C4-2B (cell line): ENCODE results near the gene EGFL8.

ENCODE experiments used
- ZFX ChIP-seq: fragments of 450-650 bp; IDR thresholded peaks from 2 replicates; pipeline ENCODE4 v1.6.1; 2017
- TF ChIP-seq, protein P1 (sequence below): fragments of 450-650 bp; conservative IDR thresholded peaks from 2 replicates; pipeline ENCODE4 v1.5.1; 2017; ENCODE audit warnings: mild to moderate bottlenecking

DNA sequence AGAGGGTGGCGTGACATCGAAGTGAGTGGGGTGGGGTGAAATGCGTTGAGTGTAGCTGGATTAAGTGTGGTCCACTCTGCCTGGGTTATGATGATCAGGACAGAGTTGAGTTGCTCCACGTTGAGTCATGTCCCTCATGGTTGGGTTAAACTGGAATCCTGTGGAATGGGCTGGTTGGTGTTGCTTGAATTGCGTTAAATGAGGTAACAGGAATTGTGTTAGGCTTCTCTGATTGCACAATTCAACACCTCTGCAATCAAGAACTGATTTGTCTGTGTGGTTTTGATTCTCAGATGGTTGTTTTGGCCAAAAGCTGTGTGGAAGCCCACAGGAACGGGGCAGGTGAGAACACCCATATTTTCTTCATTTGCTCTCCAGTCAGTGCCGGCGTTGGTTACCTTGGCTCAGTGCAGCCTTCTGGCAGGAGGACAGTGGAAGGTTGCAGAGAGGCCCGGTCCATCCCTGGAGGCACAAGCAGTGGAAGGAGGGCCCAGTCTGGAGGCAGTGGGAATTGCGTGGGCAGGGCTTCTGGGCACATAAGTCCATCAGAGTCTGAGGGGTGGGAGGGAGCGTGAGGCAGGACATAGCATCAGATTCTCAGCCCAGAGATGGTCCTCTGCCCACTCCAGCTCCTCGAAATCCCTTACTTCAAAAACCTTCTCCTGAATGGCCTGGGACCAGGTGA, 47.8 kb downstream of the EGFL8 start:
- TF ChIP-seq, protein P1, sequence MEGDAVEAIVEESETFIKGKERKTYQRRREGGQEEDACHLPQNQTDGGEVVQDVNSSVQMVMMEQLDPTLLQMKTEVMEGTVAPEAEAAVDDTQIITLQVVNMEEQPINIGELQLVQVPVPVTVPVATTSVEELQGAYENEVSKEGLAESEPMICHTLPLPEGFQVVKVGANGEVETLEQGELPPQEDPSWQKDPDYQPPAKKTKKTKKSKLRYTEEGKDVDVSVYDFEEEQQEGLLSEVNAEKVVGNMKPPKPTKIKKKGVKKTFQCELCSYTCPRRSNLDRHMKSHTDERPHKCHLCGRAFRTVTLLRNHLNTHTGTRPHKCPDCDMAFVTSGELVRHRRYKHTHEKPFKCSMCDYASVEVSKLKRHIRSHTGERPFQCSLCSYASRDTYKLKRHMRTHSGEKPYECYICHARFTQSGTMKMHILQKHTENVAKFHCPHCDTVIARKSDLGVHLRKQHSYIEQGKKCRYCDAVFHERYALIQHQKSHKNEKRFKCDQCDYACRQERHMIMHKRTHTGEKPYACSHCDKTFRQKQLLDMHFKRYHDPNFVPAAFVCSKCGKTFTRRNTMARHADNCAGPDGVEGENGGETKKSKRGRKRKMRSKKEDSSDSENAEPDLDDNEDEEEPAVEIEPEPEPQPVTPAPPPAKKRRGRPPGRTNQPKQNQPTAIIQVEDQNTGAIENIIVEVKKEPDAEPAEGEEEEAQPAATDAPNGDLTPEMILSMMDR = no peak
- no peak for TF ChIP-seq ZFX
